ENCODE data around the gene NPLOC4. TPM values are rescaled to one million over a fixed set of nuclear protein-coding genes. Genes with fewer than 3 reads are reported as not detected.

The NPLOC4 gene
- total RNA-seq, 1 experiment from 2014 or later, result 88.1 TPM

GRCh38 chr17:81520021-81520901 lies 116.7 kb downstream of the NPLOC4 start:
- in situ Hi-C loops (cut with HindIII; ENCODE audit: low pct_unique_long_range_greater_than_20kb, low sequenced_read_pairs), result no loop called here

GRCh38 chr17:81519284-81520020 lies 117.5 kb downstream of the NPLOC4 start:
- DNase-seq (ENCODE audit: low read depth), result peak; percentile 76
- in situ Hi-C loops (cut with HindIII; ENCODE audit: low pct_unique_long_range_greater_than_20kb, low sequenced_read_pairs), result no loop called here

More at GRCh38 chr17:81520021-81520901, 116.7 kb downstream of the NPLOC4 start:
- no peak for DNase-seq (ENCODE audit: low read depth)

- in situ Hi-C loops (cut with HindIII; ENCODE audit: low pct_unique_long_range_greater_than_20kb, low sequenced_read_pairs), result no loop called here
- DNase-seq (ENCODE audit: low read depth), result no peak
These were observed 118.1 kb downstream of the NPLOC4 start for GRCh38 chr17:81518785-81519283.

- DNase-seq (ENCODE audit: low read depth), result no peak
- in situ Hi-C loops (cut with HindIII; ENCODE audit: low pct_unique_long_range_greater_than_20kb, low sequenced_read_pairs), result no loop called here
These were observed 118.7 kb downstream of the NPLOC4 start for GRCh38 chr17:81518113-81518784.

GRCh38 chr17:81517339-81518112 lies 119.4 kb downstream of the NPLOC4 start:
- in situ Hi-C loops (cut with HindIII; ENCODE audit: low pct_unique_long_range_greater_than_20kb, low sequenced_read_pairs), result no loop called here
- no peak for DNase-seq (ENCODE audit: low read depth)

GRCh38 chr17:81517009-81517338 lies 119.9 kb downstream of the NPLOC4 start:
- in situ Hi-C loops (cut with HindIII; ENCODE audit: low pct_unique_long_range_greater_than_20kb, low sequenced_read_pairs), result no loop called here
- DNase-seq (ENCODE audit: low read depth), result no peak

GRCh38 chr17:81516439-81516838 lies 120.5 kb downstream of the NPLOC4 start:
- DNase-seq (ENCODE audit: low read depth), result no peak
- in situ Hi-C loops (cut with HindIII; ENCODE audit: low pct_unique_long_range_greater_than_20kb, low sequenced_read_pairs), result no loop called here

GRCh38 chr17:81515530-81516041 lies 121.3 kb downstream of the NPLOC4 start:
- no peak for DNase-seq (ENCODE audit: low read depth)
- in situ Hi-C loops (cut with HindIII; ENCODE audit: low pct_unique_long_range_greater_than_20kb, low sequenced_read_pairs), result no loop called here

- peak; percentile 75 for DNase-seq (ENCODE audit: low read depth)
- in situ Hi-C loops (cut with HindIII; ENCODE audit: low pct_unique_long_range_greater_than_20kb, low sequenced_read_pairs), result no loop called here
These were observed 122.0 kb downstream of the NPLOC4 start for GRCh38 chr17:81514739-81515529.

GRCh38 chr17:81514489-81514738 lies 122.5 kb downstream of the NPLOC4 start:
- in situ Hi-C loops (cut with HindIII; ENCODE audit: low pct_unique_long_range_greater_than_20kb, low sequenced_read_pairs), result no loop called here
- DNase-seq (ENCODE audit: low read depth), result no peak

GRCh38 chr17:81513753-81514488 lies 123.0 kb downstream of the NPLOC4 start:
- DNase-seq (ENCODE audit: low read depth), result no peak
- in situ Hi-C loops (cut with HindIII; ENCODE audit: low pct_unique_long_range_greater_than_20kb, low sequenced_read_pairs), result no loop called here

GRCh38 chr17:81513372-81513752 lies 123.5 kb downstream of the NPLOC4 start:
- in situ Hi-C loops (cut with HindIII; ENCODE audit: low pct_unique_long_range_greater_than_20kb, low sequenced_read_pairs), result no loop called here

GRCh38 chr17:81512562-81513371 lies 124.1 kb downstream of the NPLOC4 start, which contains the start of gene ACTG1:
TSS of gene ACTG1 (minus strand) at chr17:81512799. CDS start at chr17:81512354, 445 bp downstream.
- DNase-seq (ENCODE audit: low read depth), result peak; percentile 86
- in situ Hi-C loops (cut with HindIII; ENCODE audit: low pct_unique_long_range_greater_than_20kb, low sequenced_read_pairs), result no loop called here

More at GRCh38 chr17:81513372-81513752, 123.5 kb downstream of the NPLOC4 start:
- DNase-seq (ENCODE audit: low read depth), result peak; percentile 67

GRCh38 chr17:81511804-81512561 lies 124.9 kb downstream of the NPLOC4 start:
- in situ Hi-C loops (cut with HindIII; ENCODE audit: low pct_unique_long_range_greater_than_20kb, low sequenced_read_pairs), result no loop called here
- DNase-seq (ENCODE audit: low read depth), result no peak

GRCh38 chr17:81511554-81511803 lies 125.4 kb downstream of the NPLOC4 start:
- in situ Hi-C loops (cut with HindIII; ENCODE audit: low pct_unique_long_range_greater_than_20kb, low sequenced_read_pairs), result no loop called here
- no peak for DNase-seq (ENCODE audit: low read depth)
